ENCODE measurements around the gene RPL36. TPM values are rescaled to one million over a fixed set of nuclear protein-coding genes. Genes with fewer than 3 reads are reported as not detected.

RPL36 gene
- total RNA-seq, 2 donors from 2014 or later, result 844 to 976 TPM

GRCh38 chr19:5645409-5645808, 44.7 kb upstream of the RPL36 start:
- H3K36me3 ChIP-seq, result peaks cover 30% of the 10 kb centered on the region
- no peak overlapping the region for H3K4me3 ChIP-seq
- DNase-seq, result no peak
- TF ChIP-seq CTCF (IDR thresholded peaks at IDR 0.05), result no peak
- no peaks in the 10 kb centered on the region for H3K27me3 ChIP-seq
- no peaks in the 10 kb centered on the region for H3K4me1 ChIP-seq
- H3K27ac ChIP-seq, result no peak overlapping the region
- no peaks in the 10 kb centered on the region for H3K9me3 ChIP-seq
- H3K9ac ChIP-seq (ENCODE audit: low read depth in 2 of 2, low read length in 2 of 2), result no peak overlapping the region
- intact Hi-C loops (cut with DNase I), result no loop called here

GRCh38 chr19:5646703-5647102, 43.4 kb upstream of the RPL36 start:
- H3K4me3 ChIP-seq, result no peak overlapping the region
- DNase-seq, result no peak
- intact Hi-C loops (cut with DNase I), result no loop called here
- peaks cover 26% of the 10 kb centered on the region for H3K36me3 ChIP-seq
- H3K4me1 ChIP-seq, result no peaks in the 10 kb centered on the region
- no peak overlapping the region for H3K9ac ChIP-seq (ENCODE audit: low read depth in 2 of 2, low read length in 2 of 2)
- TF ChIP-seq CTCF (IDR thresholded peaks at IDR 0.05), result no peak
- H3K27ac ChIP-seq, result no peak overlapping the region
- no peaks in the 10 kb centered on the region for H3K27me3 ChIP-seq
- no peaks in the 10 kb centered on the region for H3K9me3 ChIP-seq

- DNase-seq, result no peak
- no peaks in the 10 kb centered on the region for H3K4me1 ChIP-seq
Observed at GRCh38 chr19:5648464-5648863, 41.6 kb upstream of the RPL36 start.

GRCh38 chr19:5651361-5651760, 38.7 kb upstream of the RPL36 start:
- no peak overlapping the region for H3K4me3 ChIP-seq
- H3K9me3 ChIP-seq, result no peaks in the 10 kb centered on the region
- no peak for TF ChIP-seq CTCF (IDR thresholded peaks at IDR 0.05)
- no peak overlapping the region for H3K9ac ChIP-seq (ENCODE audit: low read depth in 2 of 2, low read length in 2 of 2)
- intact Hi-C loops (cut with DNase I), result no loop called here
- peaks cover 19% of the 10 kb centered on the region for H3K36me3 ChIP-seq
- no peaks in the 10 kb centered on the region for H3K4me1 ChIP-seq
- H3K27ac ChIP-seq, result no peak overlapping the region
- no peaks in the 10 kb centered on the region for H3K27me3 ChIP-seq
- no peak for DNase-seq

More at GRCh38 chr19:5648464-5648863, 41.6 kb upstream of the RPL36 start:
- H3K36me3 ChIP-seq, result peaks cover 32% of the 10 kb centered on the region
- H3K9me3 ChIP-seq, result no peaks in the 10 kb centered on the region
- H3K27ac ChIP-seq, result no peak overlapping the region
- intact Hi-C loops (cut with DNase I), result no loop called here
- no peak for TF ChIP-seq CTCF (IDR thresholded peaks at IDR 0.05)
- no peak overlapping the region for H3K9ac ChIP-seq (ENCODE audit: low read depth in 2 of 2, low read length in 2 of 2)
- H3K4me3 ChIP-seq, result no peak overlapping the region
- no peaks in the 10 kb centered on the region for H3K27me3 ChIP-seq

- Histone ChIP-seq H3K9me3 (no peaks in the 10 kb centered on the region), H3K27ac (no peak overlapping the region), H3K9ac (ENCODE audit: low read depth in 2 of 2, low read length in 2 of 2) (no peak overlapping the region), H3K4me3 (no peak overlapping the region), H3K36me3 (peaks cover 19% of the 10 kb centered on the region), H3K4me1 (no peaks in the 10 kb centered on the region), H3K27me3 (no peaks in the 10 kb centered on the region)
- intact Hi-C loops (cut with DNase I), result no loop called here
- DNase-seq, result no peak
- no peak for TF ChIP-seq CTCF (IDR thresholded peaks at IDR 0.05)
Observed at GRCh38 chr19:5652261-5652660, 37.8 kb upstream of the RPL36 start.

- TF ChIP-seq CTCF (IDR thresholded peaks at IDR 0.05), result no peak
- peaks cover 25% of the 10 kb centered on the region for H3K36me3 ChIP-seq
- no peak overlapping the region for H3K4me3 ChIP-seq
- no peaks in the 10 kb centered on the region for H3K9me3 ChIP-seq
- intact Hi-C loops (cut with DNase I), result no loop called here
- no peak overlapping the region for H3K9ac ChIP-seq (ENCODE audit: low read depth in 2 of 2, low read length in 2 of 2)
- no peaks in the 10 kb centered on the region for H3K27me3 ChIP-seq
- H3K4me1 ChIP-seq, result no peaks in the 10 kb centered on the region
- H3K27ac ChIP-seq, result no peak overlapping the region
- no peak for DNase-seq
Observed at GRCh38 chr19:5654931-5655330, 35.2 kb upstream of the RPL36 start.
